Vagina (tissue), 2 donors: ENCODE data around the gene STEAP4.

Experiments
- POLR2A ChIP-seq, 2 donors: fragments of 450-650 bp; IDR thresholded peaks; one replicate each; pipeline ENCODE4 v1.6.1; 2017; ENCODE audit warnings: antibody characterized with exemption in 2 of 2, mild to moderate bottlenecking in 2 of 2, moderate library complexity in 2 of 2
- TF ChIP-seq, protein P1 (sequence below), 3 experiments: fragments of 450-650 bp in 2 of 3; fragments of 200-600 bp in 1 of 3; sonication (generic) in 1 of 3; IDR thresholded peaks; one replicate each; pipeline ENCODE4 v1.5.1; 2017 to 2019; ENCODE audit warnings: antibody characterized with exemption in 3 of 3, mild to moderate bottlenecking in 2 of 3, moderate library complexity in 2 of 3

- TF ChIP-seq, protein P1, sequence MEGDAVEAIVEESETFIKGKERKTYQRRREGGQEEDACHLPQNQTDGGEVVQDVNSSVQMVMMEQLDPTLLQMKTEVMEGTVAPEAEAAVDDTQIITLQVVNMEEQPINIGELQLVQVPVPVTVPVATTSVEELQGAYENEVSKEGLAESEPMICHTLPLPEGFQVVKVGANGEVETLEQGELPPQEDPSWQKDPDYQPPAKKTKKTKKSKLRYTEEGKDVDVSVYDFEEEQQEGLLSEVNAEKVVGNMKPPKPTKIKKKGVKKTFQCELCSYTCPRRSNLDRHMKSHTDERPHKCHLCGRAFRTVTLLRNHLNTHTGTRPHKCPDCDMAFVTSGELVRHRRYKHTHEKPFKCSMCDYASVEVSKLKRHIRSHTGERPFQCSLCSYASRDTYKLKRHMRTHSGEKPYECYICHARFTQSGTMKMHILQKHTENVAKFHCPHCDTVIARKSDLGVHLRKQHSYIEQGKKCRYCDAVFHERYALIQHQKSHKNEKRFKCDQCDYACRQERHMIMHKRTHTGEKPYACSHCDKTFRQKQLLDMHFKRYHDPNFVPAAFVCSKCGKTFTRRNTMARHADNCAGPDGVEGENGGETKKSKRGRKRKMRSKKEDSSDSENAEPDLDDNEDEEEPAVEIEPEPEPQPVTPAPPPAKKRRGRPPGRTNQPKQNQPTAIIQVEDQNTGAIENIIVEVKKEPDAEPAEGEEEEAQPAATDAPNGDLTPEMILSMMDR (IDR thresholded peaks at IDR 0.05), result peak in 2 of 3 experiments; percentile 15 to 26
- no peak for TF ChIP-seq POLR2A (IDR thresholded peaks at IDR 0.05)
Observed at GRCh38 chr7:88344956-88345832, 38.5 kb upstream of the STEAP4 start.
